Mammary epithelial cell (primary cell): ENCODE data around the gene MPP1.

ENCODE experiments used
- EZH2 ChIP-seq: IDR thresholded peaks from 2 replicates; pipeline ENCODE4 v1.6.1; 2012; ENCODE audit warnings: low read length, inconsistent platforms, borderline replicate concordance
- TF ChIP-seq, protein P1 (sequence below), 2 donors: IDR thresholded peaks in 1 of 2; conservative IDR thresholded peaks in 1 of 2; 2 replicates each; pipeline ENCODE4 v1.5.1; 2011 to 2012; ENCODE audit warnings: inconsistent platforms in 2 of 2, low read length in 2 of 2, mild to moderate bottlenecking in 2 of 2, control low read depth in 1 of 2, low read depth in 1 of 2; ENCODE audit not compliant: insufficient read depth in 1 of 2; ENCODE audit errors: extremely low read depth in 1 of 2

GRCh38 chrX:154836163-154836562 is 30.9 kb upstream of the MPP1 start:
- TF ChIP-seq, protein P1, sequence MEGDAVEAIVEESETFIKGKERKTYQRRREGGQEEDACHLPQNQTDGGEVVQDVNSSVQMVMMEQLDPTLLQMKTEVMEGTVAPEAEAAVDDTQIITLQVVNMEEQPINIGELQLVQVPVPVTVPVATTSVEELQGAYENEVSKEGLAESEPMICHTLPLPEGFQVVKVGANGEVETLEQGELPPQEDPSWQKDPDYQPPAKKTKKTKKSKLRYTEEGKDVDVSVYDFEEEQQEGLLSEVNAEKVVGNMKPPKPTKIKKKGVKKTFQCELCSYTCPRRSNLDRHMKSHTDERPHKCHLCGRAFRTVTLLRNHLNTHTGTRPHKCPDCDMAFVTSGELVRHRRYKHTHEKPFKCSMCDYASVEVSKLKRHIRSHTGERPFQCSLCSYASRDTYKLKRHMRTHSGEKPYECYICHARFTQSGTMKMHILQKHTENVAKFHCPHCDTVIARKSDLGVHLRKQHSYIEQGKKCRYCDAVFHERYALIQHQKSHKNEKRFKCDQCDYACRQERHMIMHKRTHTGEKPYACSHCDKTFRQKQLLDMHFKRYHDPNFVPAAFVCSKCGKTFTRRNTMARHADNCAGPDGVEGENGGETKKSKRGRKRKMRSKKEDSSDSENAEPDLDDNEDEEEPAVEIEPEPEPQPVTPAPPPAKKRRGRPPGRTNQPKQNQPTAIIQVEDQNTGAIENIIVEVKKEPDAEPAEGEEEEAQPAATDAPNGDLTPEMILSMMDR (conservative IDR thresholded peaks at IDR 0.05 in 1 of 2, IDR thresholded peaks at IDR 0.05 in 1 of 2; ENCODE audit: extremely low read depth in 1 of 2, insufficient read depth in 1 of 2, low read depth in 1 of 2, low read length in 2 of 2) = no peak
- no peak for TF ChIP-seq EZH2
